Neural progenitor cell (in vitro differentiated cells): Measurements from ENCODE around the gene BTBD3. TPM values are rescaled to one million over a fixed set of nuclear protein-coding genes. Genes with fewer than 3 reads are reported as not detected.

Experiments
- DNase-seq: peaks from one replicate; pipeline ENCODE4 v3.0.0-alpha.2; 2016; ENCODE audit warnings: low spot score
- H2AFZ ChIP-seq: fragments of 200-600 bp; sonication (generic); replicated peaks from 2 replicates; pipeline ENCODE4 v1.6.1; 2016; ENCODE audit warnings: antibody characterized with exemption
- H3F3A ChIP-seq: fragments of 200-600 bp; sonication (generic); 2 replicates; pipeline ENCODE4 v1.6.1; 2016; ENCODE audit warnings: antibody characterized with exemption, low read depth
- H3K27ac ChIP-seq: fragments of 200-600 bp; sonication (generic); 2 replicates; pipeline ENCODE4 v1.5.1; 2016; ENCODE audit warnings: mild to moderate bottlenecking
- H3K27me3 ChIP-seq: fragments of 200-600 bp; sonication (generic); 2 replicates; pipeline ENCODE4 v1.6.1; 2016; ENCODE audit warnings: mild to moderate bottlenecking, moderate library complexity
- H3K36me3 ChIP-seq: fragments of 200-600 bp; sonication (generic); 2 replicates; pipeline ENCODE4 v1.5.1; 2016
- H3K4me1 ChIP-seq: fragments of 200-600 bp; sonication (generic); 2 replicates; pipeline ENCODE4 v1.6.1; 2016; ENCODE audit warnings: mixed run types
- H3K4me2 ChIP-seq: fragments of 200-600 bp; sonication (generic); 2 replicates; pipeline ENCODE4 v1.6.1; 2016
- H3K4me3 ChIP-seq: fragments of 200-600 bp; sonication (generic); 2 replicates; pipeline ENCODE4 v1.5.1; 2016
- H3K79me2 ChIP-seq: fragments of 200-600 bp; sonication (generic); 2 replicates; pipeline ENCODE4 v1.6.1; 2016; ENCODE audit warnings: low read depth
- H3K9ac ChIP-seq: fragments of 200-600 bp; sonication (generic); 2 replicates; pipeline ENCODE4 v1.6.1; 2016
- H3K9me3 ChIP-seq: fragments of 200-600 bp; sonication (generic); 2 replicates; pipeline ENCODE4 v1.5.1; 2016; ENCODE audit warnings: low read depth
- H4K20me1 ChIP-seq: fragments of 200-600 bp; sonication (generic); 2 replicates; pipeline ENCODE4 v1.6.1; 2016; ENCODE audit warnings: low read depth
- H3K27ac Mint-ChIP-seq: 3 replicates; pipeline ENCODE4 v1.8.0; 2021; ENCODE audit warnings: mixed read lengths
- H3K27me3 Mint-ChIP-seq: 2 replicates; pipeline ENCODE4 v1.8.0; 2022; ENCODE audit warnings: low read depth, mild to moderate bottlenecking, inconsistent platforms, moderate library complexity, mixed read lengths; ENCODE audit not compliant: insufficient read depth
- H3K36me3 Mint-ChIP-seq: 3 replicates; pipeline ENCODE4 v1.8.0; 2021; ENCODE audit warnings: mixed read lengths
- H3K4me1 Mint-ChIP-seq: 3 replicates; pipeline ENCODE4 v1.8.0; 2021; ENCODE audit warnings: mixed read lengths
- H3K4me3 Mint-ChIP-seq: 3 replicates; pipeline ENCODE4 v1.8.0; 2021; ENCODE audit warnings: mild to moderate bottlenecking, moderate library complexity, mixed read lengths
- H3K9me3 Mint-ChIP-seq: 3 replicates; pipeline ENCODE4 v1.8.0; 2020; ENCODE audit warnings: mixed read lengths
- CTCF ChIP-seq: fragments of 200-600 bp; sonication (generic); IDR thresholded peaks from 2 replicates; pipeline ENCODE4 v1.5.1; 2017; ENCODE audit warnings: antibody characterized with exemption, mild to moderate bottlenecking
- EZH2 ChIP-seq: fragments of 200-600 bp; sonication (generic); IDR thresholded peaks from 2 replicates; pipeline ENCODE4 v1.6.1; 2017; ENCODE audit warnings: antibody characterized with exemption, mild to moderate bottlenecking, moderate library complexity
- EZH2phosphoT487 ChIP-seq: fragments of 200-600 bp; sonication (generic); IDR thresholded peaks from 2 replicates; pipeline ENCODE4 v1.6.1; 2017; ENCODE audit warnings: antibody characterized with exemption
- total RNA-seq: library from RNA; depleted of rRNA; stranded (reverse); fragments of >200 nt; gene quantifications from 2 replicates; pipeline ENCODE4 v1.2.3, GENCODE V29; 2015; ENCODE audit warnings: low replicate concordance

BTBD3 gene
- total RNA-seq, 1 donor from 2014 or later = 114 TPM

- no peak for DNase-seq
- Histone ChIP-seq H2AFZ (no peak overlapping the region), H3F3A (no peaks in the 10 kb centered on the region), H3K4me3 (no peak overlapping the region), H3K36me3 (no peaks in the 10 kb centered on the region), H3K27ac (no peak overlapping the region), H3K4me2 (no peak overlapping the region), H3K9me3 (no peaks in the 10 kb centered on the region), H4K20me1 (no peaks in the 10 kb centered on the region), H3K9ac (no peak overlapping the region), H3K4me1 (no peaks in the 10 kb centered on the region), H3K27me3 (no peaks in the 10 kb centered on the region), H3K79me2 (no peaks in the 10 kb centered on the region)
- Mint-ChIP-seq H3K27me3 (peaks cover 4% of the 10 kb centered on the region), H3K27ac (no peak overlapping the region), H3K4me1 (no peaks in the 10 kb centered on the region), H3K36me3 (no peaks in the 10 kb centered on the region), H3K4me3 (no peak overlapping the region), H3K9me3 (no peaks in the 10 kb centered on the region)
- TF ChIP-seq EZH2phosphoT487 (no peak), CTCF (no peak), EZH2 (no peak)
Measured at GRCh38 chr20:11876555-11876954, 41.1 kb upstream of the BTBD3 start.

- H3K4me2 ChIP-seq = no peak overlapping the region
- no peak for DNase-seq
- no peak overlapping the region for H3K4me3 ChIP-seq
- H3K9ac ChIP-seq = no peak overlapping the region
- no peak overlapping the region for H3K4me3 Mint-ChIP-seq
- H3K36me3 ChIP-seq = no peaks in the 10 kb centered on the region
- no peak overlapping the region for H3K27ac ChIP-seq
- H3K27ac Mint-ChIP-seq = no peak overlapping the region
- no peak overlapping the region for H2AFZ ChIP-seq
- H4K20me1 ChIP-seq = no peaks in the 10 kb centered on the region
- no peaks in the 10 kb centered on the region for H3K9me3 Mint-ChIP-seq
- no peaks in the 10 kb centered on the region for H3K9me3 ChIP-seq
- no peaks in the 10 kb centered on the region for H3F3A ChIP-seq
- no peaks in the 10 kb centered on the region for H3K36me3 Mint-ChIP-seq
- H3K4me1 Mint-ChIP-seq = no peaks in the 10 kb centered on the region
- no peaks in the 10 kb centered on the region for H3K27me3 ChIP-seq
- TF ChIP-seq EZH2phosphoT487 = no peak
- TF ChIP-seq EZH2 = no peak
- TF ChIP-seq CTCF = no peak
- no peaks in the 10 kb centered on the region for H3K4me1 ChIP-seq
- H3K79me2 ChIP-seq = no peaks in the 10 kb centered on the region
- H3K27me3 Mint-ChIP-seq = no peaks in the 10 kb centered on the region
Measured at GRCh38 chr20:11880680-11881079, 37.0 kb upstream of the BTBD3 start.

- H3K4me3 Mint-ChIP-seq = no peak overlapping the region
- H3K27me3 ChIP-seq = no peaks in the 10 kb centered on the region
- no peak overlapping the region for H3K9ac ChIP-seq
- H3K4me2 ChIP-seq = no peak overlapping the region
- H3K36me3 Mint-ChIP-seq = no peaks in the 10 kb centered on the region
- no peak overlapping the region for H3K27ac ChIP-seq
- no peaks in the 10 kb centered on the region for H3K36me3 ChIP-seq
- H3F3A ChIP-seq = no peaks in the 10 kb centered on the region
- no peak overlapping the region for H3K4me3 ChIP-seq
- H3K79me2 ChIP-seq = no peaks in the 10 kb centered on the region
- TF ChIP-seq EZH2 = no peak
- no peak for TF ChIP-seq EZH2phosphoT487
- TF ChIP-seq CTCF = no peak
- H3K4me1 Mint-ChIP-seq = no peaks in the 10 kb centered on the region
- no peaks in the 10 kb centered on the region for H3K27me3 Mint-ChIP-seq
- no peak for DNase-seq
- no peaks in the 10 kb centered on the region for H3K4me1 ChIP-seq
- H2AFZ ChIP-seq = no peak overlapping the region
- no peak overlapping the region for H3K27ac Mint-ChIP-seq
- no peaks in the 10 kb centered on the region for H3K9me3 Mint-ChIP-seq
- H3K9me3 ChIP-seq = no peaks in the 10 kb centered on the region
- no peaks in the 10 kb centered on the region for H4K20me1 ChIP-seq
Measured at GRCh38 chr20:11881449-11881848, 36.2 kb upstream of the BTBD3 start.
